A204.1 (cell line): ENCODE results near the gene MATR3.
"Not testable (repeated sequence)": the region's sequence is repeated elsewhere in the genome, so short reads cannot be mapped to it uniquely, and the experiment has no call there.

ENCODE experiments used
- FAIRE-seq: peaks from 2 replicates; lab custom pipeline; 2012; peaks lifted over from hg19 to GRCh38; lab: Jason Lieb, UNC

Gene MATR3

GRCh38 chr5:139297439-139298133, 4.0 kb downstream of the MATR3 start:
- FAIRE-seq: no peak

DNA sequence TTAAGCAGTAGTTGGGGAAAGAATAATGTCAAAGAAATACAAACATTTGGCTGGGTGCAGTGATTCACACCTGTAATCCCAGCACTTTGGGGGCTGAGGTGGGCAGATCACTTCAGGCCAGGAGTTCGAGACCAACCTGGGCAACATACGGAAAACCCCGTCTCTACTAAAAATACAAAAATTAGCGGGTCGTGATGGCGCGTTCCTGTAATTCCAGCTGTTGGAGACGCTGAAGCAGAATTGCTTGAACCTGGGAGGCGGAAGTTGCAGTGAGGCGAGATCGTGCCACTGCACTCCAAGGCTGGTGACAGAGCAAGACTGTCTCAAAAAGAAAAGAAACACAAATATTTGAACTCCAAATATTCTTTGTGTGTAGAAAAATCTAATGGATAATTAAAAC, 4.7 kb downstream of the MATR3 start:
- no peak for FAIRE-seq

DNA sequence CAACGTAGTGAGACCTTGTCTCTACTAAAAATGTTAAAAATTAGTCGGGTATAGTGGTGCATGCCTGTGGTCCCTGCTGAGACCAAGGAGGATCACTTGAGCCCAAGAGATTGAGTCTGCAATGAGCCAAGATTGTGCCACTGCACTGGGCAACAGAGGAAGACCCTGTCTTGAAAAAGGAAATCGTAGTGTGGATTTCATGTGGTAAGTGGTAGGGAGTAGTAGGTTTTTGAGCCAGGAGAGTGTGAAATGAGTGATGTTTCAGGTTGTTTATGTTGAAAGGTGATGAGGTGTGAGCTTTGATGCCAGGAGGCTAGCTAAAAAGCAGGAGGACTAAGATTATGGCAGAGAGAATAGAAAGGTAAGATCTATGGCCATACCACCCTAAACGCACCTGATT, 5.9 kb downstream of the MATR3 start:
- no peak for FAIRE-seq

GRCh38 chr5:139301808-139302499, 8.4 kb downstream of the MATR3 start:
- FAIRE-seq: no peak

GRCh38 chr5:139304391-139305324, 11.1 kb downstream of the MATR3 start:
- FAIRE-seq: no peak

- no peak for FAIRE-seq
These were observed 12.7 kb downstream of the MATR3 start for GRCh38 chr5:139306197-139306596.

DNA sequence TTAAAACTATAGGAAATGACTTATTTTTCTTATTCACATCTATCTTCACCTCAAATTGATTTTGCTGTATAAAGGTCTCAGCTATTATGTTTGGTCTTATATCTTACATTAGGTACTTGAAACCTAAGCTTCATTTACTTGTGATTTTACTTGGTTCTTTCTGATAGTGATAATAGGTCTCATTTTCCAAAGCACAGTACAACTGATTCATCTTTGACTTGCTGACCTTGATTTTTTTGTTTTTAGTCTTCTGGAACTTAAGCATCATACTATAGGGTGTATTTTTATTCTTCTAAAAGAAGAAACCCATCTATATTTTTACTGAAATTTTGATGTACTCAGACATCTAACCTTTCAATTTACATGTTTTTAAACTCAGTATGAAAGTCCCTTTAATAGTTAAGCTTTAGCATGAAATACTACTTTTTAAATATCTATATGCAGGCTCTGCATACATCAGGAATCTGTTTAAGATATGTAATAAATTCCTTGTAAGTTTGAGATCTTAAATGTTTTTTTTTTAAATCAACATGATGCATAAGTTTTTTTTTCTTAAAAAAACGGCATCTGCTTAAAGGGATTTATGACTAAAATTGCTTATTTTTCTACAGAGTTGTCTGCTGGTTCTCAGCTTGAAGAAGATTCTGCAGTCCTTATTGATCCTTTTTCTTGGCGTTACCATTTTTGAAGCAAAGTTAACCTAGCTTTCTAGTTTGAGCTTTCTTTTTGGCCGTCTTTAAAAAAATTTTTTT, 13.3 kb downstream of the MATR3 start:
- peak; percentile 37 for FAIRE-seq

- FAIRE-seq: no peak
These were observed 15.3 kb downstream of the MATR3 start for GRCh38 chr5:139308797-139309196.

DNA sequence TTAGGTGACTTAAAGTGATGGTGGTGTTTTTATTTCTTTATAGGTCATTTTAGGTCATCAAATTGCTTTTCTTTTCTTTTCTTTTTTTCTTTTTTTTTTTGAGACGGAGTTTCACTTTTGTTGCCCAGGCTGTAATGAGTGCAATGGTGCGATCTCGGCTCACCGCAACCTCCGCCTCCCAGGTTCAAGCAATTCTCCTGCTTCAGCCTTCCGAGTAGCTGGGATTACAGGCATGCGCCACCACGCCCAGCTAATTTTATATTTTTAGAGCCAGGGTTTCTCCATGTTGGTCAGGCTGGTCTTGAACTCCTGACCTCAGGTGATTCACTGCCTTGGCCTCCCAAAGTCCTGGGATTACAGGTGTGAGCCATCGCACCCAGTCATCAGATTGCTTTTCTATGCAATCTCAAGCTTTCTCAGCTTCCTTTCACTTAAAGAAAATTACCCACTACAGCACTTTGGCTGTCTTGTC, 17.2 kb downstream of the MATR3 start:
- FAIRE-seq: not testable (repeated sequence)

DNA sequence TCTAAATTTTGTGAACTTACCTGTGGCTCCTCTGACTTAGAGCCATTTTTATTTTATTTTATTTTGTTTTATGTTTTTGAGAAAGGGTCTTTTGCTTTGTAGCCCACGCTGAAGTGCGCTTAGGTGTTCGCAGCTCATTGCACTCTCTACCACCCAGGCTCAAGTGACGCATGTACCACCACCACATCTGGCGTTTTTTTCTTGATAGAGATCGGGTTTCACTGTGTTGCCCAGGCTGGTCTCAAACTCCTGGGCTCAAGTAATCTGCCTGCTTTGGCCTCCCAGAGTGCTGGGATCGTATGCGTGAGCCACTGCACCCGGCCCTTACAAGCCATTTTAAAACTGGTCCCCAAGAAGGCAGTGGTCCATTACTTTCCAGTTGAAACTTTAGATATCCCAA, 18.5 kb downstream of the MATR3 start:
- no peak for FAIRE-seq

GRCh38 chr5:139314276-139314675, 20.7 kb downstream of the MATR3 start:
- no peak for FAIRE-seq

DNA sequence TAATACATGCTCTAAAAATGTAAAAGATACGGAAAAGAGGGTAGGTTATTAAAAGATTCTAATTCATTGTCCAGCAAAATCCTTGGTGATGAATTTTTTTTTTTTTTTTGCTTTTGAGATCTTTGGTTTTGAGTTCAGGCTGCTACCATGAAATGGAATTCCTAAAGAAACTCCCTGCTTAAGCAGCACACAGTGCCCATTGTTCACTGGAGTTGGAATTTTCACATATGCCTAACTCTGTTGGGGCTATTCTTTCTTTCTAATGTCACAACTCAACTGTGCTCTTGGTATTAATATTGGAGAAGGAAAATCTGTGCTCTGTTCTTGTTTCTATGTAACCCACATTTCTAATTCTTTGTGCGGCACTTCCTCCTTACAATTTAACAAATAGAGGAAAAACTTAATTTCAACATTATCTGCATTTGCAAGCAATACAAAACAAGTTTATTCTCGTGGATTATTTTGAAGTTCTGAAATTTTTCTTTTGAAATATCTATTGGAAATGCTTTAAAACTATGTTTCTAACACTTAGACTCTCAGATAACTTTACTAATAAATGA, 21.6 kb downstream of the MATR3 start:
- no peak for FAIRE-seq

DNA sequence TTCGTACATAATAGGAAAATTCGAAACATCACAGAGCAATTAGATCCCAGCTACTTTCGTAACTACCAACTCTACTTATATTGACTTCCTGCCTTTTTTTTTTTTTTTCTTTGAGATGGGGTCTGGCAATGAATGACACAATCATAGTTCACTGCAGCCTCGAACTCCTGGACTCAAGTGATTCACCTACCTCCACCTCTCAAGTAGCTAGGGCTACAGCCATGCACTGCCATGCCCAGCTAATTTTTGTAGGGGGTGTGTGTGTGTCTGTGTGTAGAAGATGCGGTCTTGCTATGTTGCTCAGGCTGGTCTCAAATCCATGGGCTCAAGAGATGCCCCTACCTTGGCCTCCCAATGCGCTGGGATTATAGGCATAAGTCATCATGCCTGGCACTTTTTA, 42.3 kb downstream of the MATR3 start:
- no peak for FAIRE-seq

- no peak for FAIRE-seq
These were observed 46.5 kb downstream of the MATR3 start for GRCh38 chr5:139340051-139340450.

DNA sequence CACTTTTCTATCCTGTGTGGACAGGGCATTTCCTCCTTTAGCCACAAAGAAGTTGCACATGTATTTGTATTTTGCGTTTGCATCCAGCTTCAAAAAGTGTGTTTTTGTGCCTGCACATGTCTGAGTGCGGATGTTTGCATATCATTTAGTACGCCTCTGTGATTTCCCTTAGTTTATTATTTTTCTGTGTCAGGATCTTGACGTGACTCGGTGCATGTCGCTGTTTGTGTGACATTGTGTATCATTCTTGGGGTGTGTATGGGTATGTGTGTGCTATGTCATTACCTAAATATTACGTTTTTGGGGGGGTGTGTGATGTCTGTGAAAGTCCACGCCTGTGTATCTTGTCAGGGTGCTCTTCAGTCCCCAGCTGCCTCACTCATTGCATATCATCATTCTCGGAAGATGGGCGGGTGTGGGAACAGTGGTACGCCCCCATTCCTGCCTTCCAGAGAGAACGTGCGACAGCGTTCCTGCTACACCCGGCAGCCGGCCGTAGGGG, 47.7 kb downstream of the MATR3 start:
- no peak for FAIRE-seq

DNA sequence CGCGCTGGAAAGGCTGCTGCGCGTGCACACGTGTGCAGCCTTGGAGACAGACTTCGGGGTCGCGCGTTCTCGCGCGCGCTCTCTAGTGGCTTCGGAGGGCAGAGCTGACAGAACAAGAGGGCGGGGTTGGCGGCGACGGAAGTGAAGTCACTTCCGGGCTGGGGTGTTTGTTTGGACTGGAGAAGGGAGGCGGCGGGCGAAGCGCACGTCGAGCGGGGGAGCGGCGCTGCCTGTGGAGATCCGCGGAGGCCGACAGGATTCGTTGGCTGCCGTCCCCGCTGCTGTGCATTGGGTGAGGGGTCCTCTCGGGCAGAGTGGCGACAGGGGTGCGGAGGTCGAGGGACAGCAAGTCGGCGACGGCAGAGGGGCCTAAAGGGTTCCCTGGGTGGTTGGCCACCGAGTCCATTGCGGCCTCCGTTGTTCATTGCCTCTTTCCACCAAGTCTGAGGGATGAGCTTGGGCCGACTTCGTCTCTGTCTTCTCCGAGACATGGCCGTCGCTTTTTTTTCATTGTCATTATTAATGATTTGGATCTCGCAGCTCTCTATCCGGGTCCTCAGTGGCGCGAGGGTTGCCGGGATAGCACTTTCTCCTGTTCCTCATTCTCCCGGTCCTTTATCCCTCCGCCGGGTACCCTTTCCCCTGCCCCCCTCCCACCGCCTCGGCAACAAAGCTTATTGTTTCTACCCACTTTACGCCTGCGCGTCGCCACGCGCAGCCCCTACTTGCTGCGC, 48.3 kb downstream of the MATR3 start, which contains the start of gene PAIP2:
PAIP2 (plus strand) TSS at position 166 of the 734 bp plus-strand sequence. CDS start 21,931 bp downstream, outside the sequence.
- peak; percentile 92 for FAIRE-seq

GRCh38 chr5:139342423-139342723, 48.8 kb downstream of the MATR3 start:
- no peak for FAIRE-seq

- no peak for FAIRE-seq
These were observed 49.9 kb downstream of the MATR3 start for GRCh38 chr5:139343476-139343875.

- FAIRE-seq: no peak
These were observed 50.6 kb downstream of the MATR3 start for GRCh38 chr5:139344177-139344576.

GRCh38 chr5:139345442-139345841, 51.9 kb downstream of the MATR3 start:
- not testable (repeated sequence) for FAIRE-seq

- FAIRE-seq: not testable (repeated sequence)
These were observed 54.3 kb downstream of the MATR3 start for GRCh38 chr5:139347863-139348262.
